Hematopoietic multipotent progenitor cell treated with erythropoietin and hydrocortisone succinate and interleukin-3 and kit ligand, for 6 days (in vitro differentiated cells): ENCODE data around the gene UBE2E2.

Experiments used
- DNase-seq: peaks from one replicate; pipeline ENCODE4 v3.0.0-alpha.2; 2015

The UBE2E2 gene

GRCh38 chr3:23399221-23399620 is 196.1 kb downstream of the UBE2E2 start:
- DNase-seq = no peak

GRCh38 chr3:23402728-23403492 is 199.8 kb downstream of the UBE2E2 start:
- DNase-seq = no peak

- no peak for DNase-seq
Observed at GRCh38 chr3:23404246-23404645, 201.1 kb downstream of the UBE2E2 start.

- no peak for DNase-seq
Observed at GRCh38 chr3:23405081-23405480, 202.0 kb downstream of the UBE2E2 start.

- no peak for DNase-seq
Observed at GRCh38 chr3:23406601-23407000, 203.5 kb downstream of the UBE2E2 start.

GRCh38 chr3:23418026-23418425 is 214.9 kb downstream of the UBE2E2 start:
- no peak for DNase-seq

- DNase-seq = no peak
Observed at GRCh38 chr3:23421811-23422516, 218.8 kb downstream of the UBE2E2 start.

- no peak for DNase-seq
Observed at GRCh38 chr3:23422517-23422851, 219.4 kb downstream of the UBE2E2 start.

- DNase-seq = no peak
Observed at GRCh38 chr3:23425410-23425809, 222.3 kb downstream of the UBE2E2 start.

- DNase-seq = no peak
Observed at GRCh38 chr3:23430781-23431398, 227.8 kb downstream of the UBE2E2 start.

GRCh38 chr3:23431764-23432163 is 228.6 kb downstream of the UBE2E2 start:
- DNase-seq = no peak

- no peak for DNase-seq
Observed at GRCh38 chr3:23435318-23435717, 232.2 kb downstream of the UBE2E2 start.

- DNase-seq = no peak
Observed at GRCh38 chr3:23435904-23436303, 232.8 kb downstream of the UBE2E2 start.

- no peak for DNase-seq
Observed at GRCh38 chr3:23437484-23438145, 234.5 kb downstream of the UBE2E2 start.

GRCh38 chr3:23438657-23439056 is 235.5 kb downstream of the UBE2E2 start:
- DNase-seq = no peak

GRCh38 chr3:23439080-23439479 is 236.0 kb downstream of the UBE2E2 start:
- DNase-seq = no peak

GRCh38 chr3:23440416-23441294 is 237.5 kb downstream of the UBE2E2 start:
- DNase-seq = no peak

GRCh38 chr3:23442598-23443383 is 239.7 kb downstream of the UBE2E2 start:
- peak; percentile 60 for DNase-seq

GRCh38 chr3:23444386-23444785 is 241.3 kb downstream of the UBE2E2 start:
- no peak for DNase-seq

GRCh38 chr3:23446301-23446700 is 243.2 kb downstream of the UBE2E2 start:
- no peak for DNase-seq

GRCh38 chr3:23448998-23449537 is 245.9 kb downstream of the UBE2E2 start:
- DNase-seq = no peak
